ENCODE data around the gene CENPA.

GRCh38 chr2:26754539-26754938 lies 31.3 kb upstream of the CENPA start:
- TF ChIP-seq POLR2A (IDR thresholded peaks at IDR 0.05) (no peak), CTCF (IDR thresholded peaks at IDR 0.05) (no peak)

Measured in tibial nerve (tissue), 3 donors.